ENCODE measurements around the gene DCTN2. TPM values are rescaled to one million over a fixed set of nuclear protein-coding genes. Genes with fewer than 3 reads are reported as not detected.

DCTN2 gene
- polyA plus RNA-seq, 1 donor from 2014 or later, result 369 TPM

DNA sequence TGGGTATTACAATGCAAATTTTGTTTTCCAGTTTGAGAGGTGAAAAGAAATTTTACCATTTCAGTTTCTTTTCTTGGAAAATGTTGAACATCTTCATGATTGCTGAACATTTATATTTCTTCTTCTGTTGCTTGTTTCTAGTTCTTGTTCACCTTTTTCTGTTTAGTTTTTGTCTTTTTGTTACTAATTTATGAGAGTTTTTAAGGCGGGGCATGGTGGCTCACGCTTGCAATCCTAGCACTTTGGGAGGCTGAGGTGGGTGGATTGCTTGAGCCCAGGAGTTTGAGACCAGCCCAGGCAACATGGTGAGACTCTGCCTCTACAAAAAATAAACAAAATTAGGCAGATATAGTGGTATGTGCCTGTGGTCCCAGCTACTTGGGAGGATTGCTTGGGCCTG lies 13.5 kb upstream of the DCTN2 start:
- peaks cover 37% of the 10 kb centered on the region for H3K79me2 ChIP-seq (replicated peaks; ENCODE audit: insufficient read depth, low read length)
- TF ChIP-seq EP300 (conservative IDR thresholded peaks at IDR 0.05; ENCODE audit: poor library complexity, severe bottlenecking) (no peak), TAF1 (IDR thresholded peaks at IDR 0.05; ENCODE audit: low read depth) (no peak), SMC3 (conservative IDR thresholded peaks at IDR 0.05; ENCODE audit: poor library complexity) (no peak), CTCF (IDR thresholded peaks at IDR 0.05; ENCODE audit: poor library complexity, severe bottlenecking) (no peak), EZH2 (IDR thresholded peaks at IDR 0.05; ENCODE audit: borderline replicate concordance, insufficient read depth, low read length, poor library complexity, severe bottlenecking) (no peak), POLR2AphosphoS5 (IDR thresholded peaks at IDR 0.05) (no peak), REST (IDR thresholded peaks at IDR 0.05; ENCODE audit: borderline replicate concordance) (no peak), MXI1 (conservative IDR thresholded peaks at IDR 0.05; ENCODE audit: poor library complexity, severe bottlenecking) (no peak), RAD21 (conservative IDR thresholded peaks at IDR 0.05) (no peak)

GRCh38 chr12:57558864-57559263 lies 11.9 kb upstream of the DCTN2 start:
- H3F3A ChIP-seq (ENCODE audit: insufficient read depth, low read length, poor library complexity, severe bottlenecking), result peaks cover 3% of the 10 kb centered on the region
- H3K9ac ChIP-seq (ENCODE audit: low read length), result no peak overlapping the region
- TF ChIP-seq CTCF (IDR thresholded peaks at IDR 0.05; ENCODE audit: poor library complexity, severe bottlenecking) (no peak), EZH2 (IDR thresholded peaks at IDR 0.05; ENCODE audit: borderline replicate concordance, insufficient read depth, low read length, poor library complexity, severe bottlenecking) (no peak), RAD21 (conservative IDR thresholded peaks at IDR 0.05) (no peak), TAF1 (IDR thresholded peaks at IDR 0.05; ENCODE audit: low read depth) (no peak), MXI1 (conservative IDR thresholded peaks at IDR 0.05; ENCODE audit: poor library complexity, severe bottlenecking) (no peak), SMC3 (conservative IDR thresholded peaks at IDR 0.05; ENCODE audit: poor library complexity) (no peak), EP300 (conservative IDR thresholded peaks at IDR 0.05; ENCODE audit: poor library complexity, severe bottlenecking) (no peak), POLR2AphosphoS5 (IDR thresholded peaks at IDR 0.05) (no peak), REST (IDR thresholded peaks at IDR 0.05; ENCODE audit: borderline replicate concordance) (no peak)
- H3K4me3 ChIP-seq (ENCODE audit: low read length), result no peak overlapping the region
- peaks cover 52% of the 10 kb centered on the region for H3K79me2 ChIP-seq (replicated peaks; ENCODE audit: insufficient read depth, low read length)
- H4K20me1 ChIP-seq (ENCODE audit: insufficient read depth), result peaks cover 5% of the 10 kb centered on the region
- H3K27me3 ChIP-seq (ENCODE audit: insufficient read depth, low read depth, low read length), result no peaks in the 10 kb centered on the region
- no peaks in the 10 kb centered on the region for H3K9me3 ChIP-seq (ENCODE audit: low read length)
- H2AFZ ChIP-seq (ENCODE audit: low read depth, low read length), result no peak overlapping the region
- no peak overlapping the region for H3K4me2 ChIP-seq (ENCODE audit: low read length)
- H3K36me3 ChIP-seq (ENCODE audit: insufficient read depth, low read length), result peaks cover under 1% of the 10 kb centered on the region
- H3K9me2 ChIP-seq (ENCODE audit: insufficient read depth, low read length), result no peaks in the 10 kb centered on the region
- no peak overlapping the region for H3K27ac ChIP-seq (ENCODE audit: low read length)

More for the DNA sequence above, 13.5 kb upstream of the DCTN2 start:
- peaks cover 7% of the 10 kb centered on the region for H3K36me3 ChIP-seq (ENCODE audit: insufficient read depth, low read length)
- H4K20me1 ChIP-seq (ENCODE audit: insufficient read depth), result no peaks in the 10 kb centered on the region
- H3K9ac ChIP-seq (ENCODE audit: low read length), result no peak overlapping the region
- H3K27ac ChIP-seq (ENCODE audit: low read length), result no peak overlapping the region
- H2AFZ ChIP-seq (ENCODE audit: low read depth, low read length), result no peak overlapping the region
- no peak overlapping the region for H3K4me2 ChIP-seq (ENCODE audit: low read length)
- H3F3A ChIP-seq (ENCODE audit: insufficient read depth, low read length, poor library complexity, severe bottlenecking), result no peaks in the 10 kb centered on the region
- H3K27me3 ChIP-seq (ENCODE audit: insufficient read depth, low read depth, low read length), result no peaks in the 10 kb centered on the region
- no peaks in the 10 kb centered on the region for H3K9me3 ChIP-seq (ENCODE audit: low read length)
- H3K4me3 ChIP-seq (ENCODE audit: low read length), result no peak overlapping the region
- no peaks in the 10 kb centered on the region for H3K9me2 ChIP-seq (ENCODE audit: insufficient read depth, low read length)

All from neural cell (in vitro differentiated cells).